ENCODE data around the gene SEC16A. TPM values are rescaled to one million over a fixed set of nuclear protein-coding genes. Genes with fewer than 3 reads are reported as not detected.

SEC16A gene
- total and polyA plus RNA-seq, 11 donors = 20.9 to 53.3 (median 29.9) TPM

DNA sequence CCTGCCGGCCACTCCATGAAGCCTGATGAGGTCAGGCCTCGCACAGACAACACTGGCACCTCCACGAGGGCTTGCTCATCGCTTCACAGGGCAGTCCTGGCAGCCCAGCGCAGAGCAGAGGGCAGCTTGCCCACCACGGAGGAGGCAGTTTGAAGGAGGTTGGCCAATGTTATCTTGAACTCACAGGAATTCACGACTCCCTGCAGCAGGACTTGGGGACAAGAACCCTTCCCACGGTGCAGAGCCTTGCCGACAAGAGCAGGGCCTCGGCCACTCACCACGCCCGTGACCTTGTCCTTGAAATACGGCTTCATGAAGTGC is 87.9 kb downstream of the SEC16A start:
- no peak for DNase-seq
- no peaks in the 10 kb centered on the region for H3K27me3 ChIP-seq

DNA sequence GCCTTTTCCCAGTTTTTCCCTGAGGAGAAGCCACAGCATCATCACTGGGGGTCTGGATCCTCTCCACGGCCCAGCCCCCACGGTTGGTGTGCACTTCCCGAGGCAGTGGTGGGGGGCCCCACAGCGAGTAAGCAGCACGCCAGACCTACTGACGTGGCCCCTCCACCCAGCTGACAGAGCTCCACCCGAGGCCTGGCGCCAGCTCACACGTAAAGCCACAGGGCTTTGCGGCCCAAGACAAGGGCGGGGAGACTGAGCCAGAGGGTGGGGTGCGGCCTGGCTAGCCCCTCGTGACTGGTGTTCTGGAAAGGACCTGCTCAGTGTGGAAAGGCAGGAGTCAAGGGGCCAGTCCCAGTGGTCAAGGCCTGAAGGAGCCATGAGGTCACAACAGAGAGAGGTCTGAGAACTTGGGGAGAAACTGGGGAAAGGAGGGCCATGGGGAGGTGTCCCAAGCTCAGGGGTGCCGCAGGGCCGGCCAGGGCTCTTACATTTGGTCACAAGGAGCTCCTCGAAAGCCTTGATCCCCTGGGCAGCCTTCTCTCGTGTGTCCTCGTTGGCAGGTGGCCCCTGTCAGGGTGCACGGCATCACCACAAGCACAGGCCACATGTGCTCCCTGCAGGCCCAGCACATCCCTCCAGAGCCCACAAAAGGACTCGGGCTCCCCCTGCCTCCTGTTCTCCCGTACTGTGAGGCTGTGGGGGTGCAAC is 88.4 kb downstream of the SEC16A start:
- DNase-seq = no peak
- intact Hi-C loops (cut with DNase I) = loop anchor here in 1 of 10 donors (5.0 kb wide), 1 partner anchor 82 kb away; no protein-coding TSS in a partner anchor

More for the DNA sequence above, 87.9 kb downstream of the SEC16A start:
- no peaks in the 10 kb centered on the region for H3K9me3 ChIP-seq
- intact Hi-C loops (cut with DNase I) = loop anchor here in 1 of 10 donors (5.0 kb wide), 1 partner anchor 83 kb away; no protein-coding TSS in a partner anchor
- H3K4me1 ChIP-seq = peaks cover 0 to 18% (median 11%) of the 10 kb centered on the region in 12 donors
- H3K36me3 ChIP-seq = peaks cover 0 to 81% (median 67%) of the 10 kb centered on the region in 9 donors
- TF ChIP-seq, protein P1, sequence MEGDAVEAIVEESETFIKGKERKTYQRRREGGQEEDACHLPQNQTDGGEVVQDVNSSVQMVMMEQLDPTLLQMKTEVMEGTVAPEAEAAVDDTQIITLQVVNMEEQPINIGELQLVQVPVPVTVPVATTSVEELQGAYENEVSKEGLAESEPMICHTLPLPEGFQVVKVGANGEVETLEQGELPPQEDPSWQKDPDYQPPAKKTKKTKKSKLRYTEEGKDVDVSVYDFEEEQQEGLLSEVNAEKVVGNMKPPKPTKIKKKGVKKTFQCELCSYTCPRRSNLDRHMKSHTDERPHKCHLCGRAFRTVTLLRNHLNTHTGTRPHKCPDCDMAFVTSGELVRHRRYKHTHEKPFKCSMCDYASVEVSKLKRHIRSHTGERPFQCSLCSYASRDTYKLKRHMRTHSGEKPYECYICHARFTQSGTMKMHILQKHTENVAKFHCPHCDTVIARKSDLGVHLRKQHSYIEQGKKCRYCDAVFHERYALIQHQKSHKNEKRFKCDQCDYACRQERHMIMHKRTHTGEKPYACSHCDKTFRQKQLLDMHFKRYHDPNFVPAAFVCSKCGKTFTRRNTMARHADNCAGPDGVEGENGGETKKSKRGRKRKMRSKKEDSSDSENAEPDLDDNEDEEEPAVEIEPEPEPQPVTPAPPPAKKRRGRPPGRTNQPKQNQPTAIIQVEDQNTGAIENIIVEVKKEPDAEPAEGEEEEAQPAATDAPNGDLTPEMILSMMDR (IDR thresholded peaks at IDR 0.05) = no peak
- no peak for TF ChIP-seq POLR2A (IDR thresholded peaks at IDR 0.05)
- no peak overlapping the region for H3K4me3 ChIP-seq
- no peak for ATAC-seq
- WGBS, 4 donors = 90 to 97% (median 93%) methylated on average over 9 to 13 of the region's 13 CpGs
- H3K27ac ChIP-seq = no peak overlapping the region

DNA sequence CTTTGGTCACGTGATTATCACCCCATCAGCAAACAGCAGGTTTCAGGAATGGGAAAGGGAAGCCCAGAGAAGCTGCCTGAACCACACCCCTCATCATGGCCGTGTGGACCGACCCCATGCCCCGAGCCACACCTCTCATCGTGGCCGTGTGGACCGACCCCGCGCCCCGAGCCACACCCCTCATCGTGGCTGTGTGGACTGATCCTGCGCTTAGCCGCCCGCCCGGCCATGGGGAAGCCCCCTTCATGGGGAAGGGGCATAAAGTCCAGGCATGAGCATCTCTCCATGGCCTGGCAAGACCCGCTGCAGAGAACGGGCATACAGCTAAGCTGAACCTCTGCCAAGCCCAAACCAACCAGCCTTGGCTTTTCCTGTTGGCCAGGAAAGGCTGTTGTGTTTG is 89.3 kb downstream of the SEC16A start:
- no peaks in the 10 kb centered on the region for H3K9me3 ChIP-seq
- DNase-seq = no peak
- H3K36me3 ChIP-seq = peaks cover 0 to 92% (median 81%) of the 10 kb centered on the region in 9 donors
- no peaks in the 10 kb centered on the region for H3K27me3 ChIP-seq
- WGBS, 4 donors = 90 to 93% (median 91%) methylated on average over 17 of the region's 17 CpGs
- no peak for TF ChIP-seq POLR2A (IDR thresholded peaks at IDR 0.05)
- TF ChIP-seq, protein P1 (IDR thresholded peaks at IDR 0.05) = no peak
- no peak for ATAC-seq
- no peak overlapping the region for H3K27ac ChIP-seq
- peaks cover 0 to 4% (median 2%) of the 10 kb centered on the region in 12 donors for H3K4me1 ChIP-seq
- H3K4me3 ChIP-seq = no peak overlapping the region
- intact Hi-C loops (cut with DNase I) = no loop called here

More for the DNA sequence above, 88.4 kb downstream of the SEC16A start:
- Histone ChIP-seq H3K27me3 (no peaks in the 10 kb centered on the region), H3K9me3 (no peaks in the 10 kb centered on the region), H3K4me1 (peaks cover 0 to 14% (median 11%) of the 10 kb centered on the region in 12 donors), H3K4me3 (no peak overlapping the region), H3K36me3 (peaks cover 0 to 87% (median 72%) of the 10 kb centered on the region in 9 donors), H3K27ac (no peak overlapping the region)
- WGBS, 4 donors = 91 to 96% (median 94%) methylated on average over 11 to 21 of the region's 21 CpGs
- TF ChIP-seq, protein P1 (IDR thresholded peaks at IDR 0.05) = no peak
- no peak for TF ChIP-seq POLR2A (IDR thresholded peaks at IDR 0.05)
- peak in 1 of 4 donors; percentile 12 for ATAC-seq

DNA sequence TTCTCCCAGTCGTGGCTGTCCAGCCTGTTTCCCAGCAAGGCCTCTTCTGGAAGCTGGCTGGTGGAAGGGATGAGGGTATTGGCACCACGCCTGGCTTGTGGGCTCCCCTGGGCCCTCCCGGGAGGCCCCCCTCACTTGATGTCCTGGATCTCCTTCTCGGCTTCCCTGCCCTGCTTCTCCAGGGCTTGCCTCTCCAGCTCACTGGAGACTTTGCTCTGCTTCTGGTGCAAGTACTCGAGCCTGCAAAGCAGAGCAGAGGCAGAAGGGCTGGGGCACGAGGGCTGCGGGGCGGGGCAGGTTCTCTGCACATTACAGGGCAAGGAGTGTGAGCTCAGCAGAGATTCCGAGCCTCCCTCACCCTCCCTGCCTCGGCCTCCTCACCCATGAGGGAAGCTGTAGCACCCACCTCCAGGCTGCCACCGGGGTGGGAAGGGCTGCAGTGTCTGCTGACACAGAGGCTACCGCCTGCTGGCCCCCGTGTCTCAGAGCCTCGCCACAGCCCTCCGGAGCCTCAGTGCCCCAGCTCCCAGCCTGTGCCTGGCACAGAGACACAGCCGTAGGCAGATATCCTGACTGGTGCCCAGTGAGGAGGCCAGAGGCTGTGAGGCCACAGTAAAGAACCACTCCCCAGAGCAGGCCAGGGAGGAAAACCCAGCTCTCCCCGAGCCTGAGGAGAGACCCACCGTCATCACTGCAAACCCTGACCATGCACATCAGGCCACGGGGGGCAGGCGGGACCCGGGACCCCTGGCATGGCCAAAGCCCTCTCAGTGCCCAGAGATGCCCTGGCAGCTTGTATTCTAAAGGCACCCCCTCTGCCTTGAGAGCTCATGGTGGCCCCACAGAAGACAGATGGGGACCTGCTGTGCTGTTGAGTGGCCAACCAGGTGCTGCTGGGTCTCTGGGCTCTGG is 90.0 kb downstream of the SEC16A start:
- Histone ChIP-seq H3K9me3 (no peaks in the 10 kb centered on the region), H3K27ac (no peak overlapping the region), H3K27me3 (no peaks in the 10 kb centered on the region), H3K4me3 (no peak overlapping the region), H3K36me3 (peaks cover 0 to 94% (median 89%) of the 10 kb centered on the region in 9 donors), H3K4me1 (no peaks in the 10 kb centered on the region)
- 79 to 82% (median 82%) methylated on average over 15 to 21 of the region's 21 CpGs for WGBS, 4 donors
- intact Hi-C loops (cut with DNase I) = no loop called here
- ATAC-seq (no peak), DNase-seq (no peak)
- TF ChIP-seq, protein P1 (IDR thresholded peaks at IDR 0.05) = no peak
- no peak for TF ChIP-seq POLR2A (IDR thresholded peaks at IDR 0.05)
